GM12875 (cell line): ENCODE data around the gene MLIP.
"Not testable (repeated sequence)": the region's sequence is repeated elsewhere in the genome, so short reads cannot be mapped to it uniquely, and the experiment has no call there.

Experiments used
- H3K4me3 ChIP-seq: one replicate; pipeline ENCODE4 v1.5.1; 2011; ENCODE audit warnings: low read depth, low read length, control low read depth
- TF ChIP-seq, protein P1 (sequence below): IDR thresholded peaks from 2 replicates; pipeline ENCODE4 v1.5.1; 2011; ENCODE audit warnings: low read depth, mild to moderate bottlenecking, control low read depth, inconsistent platforms, low read length, moderate library complexity, borderline replicate concordance; ENCODE audit not compliant: insufficient read depth

Gene MLIP

DNA sequence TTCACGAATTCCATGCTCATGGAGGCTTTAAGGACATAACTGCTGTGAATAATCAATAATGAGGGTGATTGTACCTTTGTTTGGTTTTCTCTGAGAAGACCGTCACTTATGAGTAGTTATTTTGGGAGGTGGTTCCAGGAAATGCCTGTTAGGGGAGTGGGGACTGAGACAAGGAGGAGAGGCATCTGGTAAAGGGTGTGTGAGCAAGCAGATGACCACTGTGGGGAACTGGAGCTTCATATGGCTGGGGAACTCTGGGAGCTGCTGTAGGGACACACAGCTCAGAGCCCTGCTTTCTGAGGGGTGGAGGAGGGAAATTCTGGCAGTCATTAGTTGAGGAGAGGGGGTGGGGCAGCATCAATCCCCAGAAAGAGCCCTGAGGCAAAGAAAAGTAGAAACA is 125.7 kb downstream of the MLIP start:
- TF ChIP-seq, protein P1, sequence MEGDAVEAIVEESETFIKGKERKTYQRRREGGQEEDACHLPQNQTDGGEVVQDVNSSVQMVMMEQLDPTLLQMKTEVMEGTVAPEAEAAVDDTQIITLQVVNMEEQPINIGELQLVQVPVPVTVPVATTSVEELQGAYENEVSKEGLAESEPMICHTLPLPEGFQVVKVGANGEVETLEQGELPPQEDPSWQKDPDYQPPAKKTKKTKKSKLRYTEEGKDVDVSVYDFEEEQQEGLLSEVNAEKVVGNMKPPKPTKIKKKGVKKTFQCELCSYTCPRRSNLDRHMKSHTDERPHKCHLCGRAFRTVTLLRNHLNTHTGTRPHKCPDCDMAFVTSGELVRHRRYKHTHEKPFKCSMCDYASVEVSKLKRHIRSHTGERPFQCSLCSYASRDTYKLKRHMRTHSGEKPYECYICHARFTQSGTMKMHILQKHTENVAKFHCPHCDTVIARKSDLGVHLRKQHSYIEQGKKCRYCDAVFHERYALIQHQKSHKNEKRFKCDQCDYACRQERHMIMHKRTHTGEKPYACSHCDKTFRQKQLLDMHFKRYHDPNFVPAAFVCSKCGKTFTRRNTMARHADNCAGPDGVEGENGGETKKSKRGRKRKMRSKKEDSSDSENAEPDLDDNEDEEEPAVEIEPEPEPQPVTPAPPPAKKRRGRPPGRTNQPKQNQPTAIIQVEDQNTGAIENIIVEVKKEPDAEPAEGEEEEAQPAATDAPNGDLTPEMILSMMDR: no peak

DNA sequence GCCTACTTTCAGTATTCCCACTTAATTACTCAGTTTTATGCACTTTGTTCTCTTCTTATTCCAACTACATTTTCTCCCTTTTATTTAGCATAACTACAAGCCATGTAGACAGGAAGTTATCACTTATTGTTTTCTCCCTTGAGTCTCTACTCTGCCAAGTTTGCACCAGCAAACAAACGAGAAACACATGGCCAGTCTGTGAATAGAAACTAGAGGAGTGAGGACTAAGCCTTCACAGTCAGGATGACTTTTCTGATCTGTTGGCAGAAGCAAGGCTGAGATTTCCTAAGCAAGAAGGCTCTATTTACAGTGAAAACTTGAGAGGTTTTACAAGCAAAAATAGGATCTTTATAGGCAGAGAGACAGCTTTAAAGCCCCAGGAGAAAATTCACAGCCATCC is 127.2 kb downstream of the MLIP start:
- TF ChIP-seq, protein P1: no peak
- no peak overlapping the region for H3K4me3 ChIP-seq

More for the DNA sequence above, 125.7 kb downstream of the MLIP start:
- no peak overlapping the region for H3K4me3 ChIP-seq

DNA sequence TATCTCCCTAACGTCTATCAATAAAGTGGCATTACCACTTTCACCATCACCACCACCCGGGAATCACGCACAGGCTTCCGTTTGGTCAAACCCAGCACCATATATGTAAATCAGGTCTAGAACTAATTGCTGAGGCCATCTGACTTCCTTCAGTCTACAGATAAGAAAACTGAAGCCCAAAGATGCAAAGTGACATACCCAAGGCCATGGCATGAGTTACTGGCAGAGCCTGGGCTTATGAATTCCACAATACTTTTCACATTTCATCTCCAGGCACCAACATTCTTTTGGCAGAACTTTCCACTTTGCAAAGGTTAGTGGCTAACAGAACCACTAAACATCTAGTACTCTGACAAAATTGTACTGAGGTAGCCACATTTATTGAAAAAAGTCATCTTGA is 132.5 kb downstream of the MLIP start:
- TF ChIP-seq, protein P1: no peak
- no peak overlapping the region for H3K4me3 ChIP-seq

DNA sequence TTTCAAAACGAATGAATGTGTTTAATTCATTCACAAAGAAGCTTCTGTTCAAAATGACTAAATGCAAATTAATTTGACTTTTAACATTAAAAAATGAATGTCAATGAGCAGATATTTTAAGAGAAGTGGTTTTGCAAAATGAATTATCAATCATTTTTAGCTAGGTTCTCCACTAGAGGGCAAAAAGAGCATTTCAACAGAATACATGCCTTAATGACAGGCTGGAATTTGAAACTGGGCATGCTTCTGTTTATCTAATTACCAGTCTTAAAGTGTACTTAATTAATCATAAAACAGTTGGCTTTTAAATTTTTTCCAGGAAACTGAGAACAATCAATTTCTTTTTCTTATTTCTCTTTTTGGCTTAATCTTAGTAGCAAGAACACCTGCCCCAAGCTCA is 133.2 kb downstream of the MLIP start:
- TF ChIP-seq, protein P1: no peak
- H3K4me3 ChIP-seq: no peak overlapping the region

DNA sequence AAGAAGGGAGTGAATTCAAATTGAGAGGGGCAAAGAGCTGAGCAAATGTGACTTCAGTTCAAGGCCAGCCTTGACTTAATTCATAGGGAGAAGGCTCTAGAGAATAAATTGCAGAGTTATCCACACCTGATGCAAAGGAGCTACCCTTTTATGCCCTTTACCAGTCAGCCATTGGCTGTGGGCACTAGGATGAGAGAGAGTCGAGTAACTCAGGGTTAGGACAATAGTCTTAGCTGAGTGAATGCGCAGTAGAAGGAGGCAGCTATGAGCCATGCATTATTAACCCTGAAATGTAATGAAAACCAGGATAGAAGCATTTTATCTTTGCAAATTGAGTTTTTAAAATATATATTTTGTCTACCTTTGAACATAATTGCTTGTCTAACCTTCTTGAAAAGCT is 134.0 kb downstream of the MLIP start:
- TF ChIP-seq, protein P1: no peak
- no peak overlapping the region for H3K4me3 ChIP-seq

DNA sequence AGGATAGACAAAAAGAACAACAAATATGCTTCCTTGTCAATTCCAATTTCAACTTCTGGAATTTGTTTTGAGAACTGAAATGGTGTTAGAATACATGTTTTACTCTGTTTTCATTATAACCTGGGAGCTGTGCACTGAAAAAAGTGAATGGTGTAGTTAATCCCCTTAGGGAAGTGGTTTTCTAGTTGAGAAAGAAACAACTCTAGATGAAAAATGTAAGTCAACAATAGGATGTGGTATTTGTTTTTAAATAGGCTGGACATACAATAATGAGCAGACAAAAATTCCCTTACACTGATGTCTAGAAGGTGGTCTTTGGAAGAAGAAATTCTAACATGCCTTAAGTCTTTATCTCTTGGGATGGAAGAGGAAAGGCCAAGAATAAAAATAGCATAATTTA is 137.1 kb downstream of the MLIP start:
- H3K4me3 ChIP-seq: no peak overlapping the region
- TF ChIP-seq, protein P1: no peak

DNA sequence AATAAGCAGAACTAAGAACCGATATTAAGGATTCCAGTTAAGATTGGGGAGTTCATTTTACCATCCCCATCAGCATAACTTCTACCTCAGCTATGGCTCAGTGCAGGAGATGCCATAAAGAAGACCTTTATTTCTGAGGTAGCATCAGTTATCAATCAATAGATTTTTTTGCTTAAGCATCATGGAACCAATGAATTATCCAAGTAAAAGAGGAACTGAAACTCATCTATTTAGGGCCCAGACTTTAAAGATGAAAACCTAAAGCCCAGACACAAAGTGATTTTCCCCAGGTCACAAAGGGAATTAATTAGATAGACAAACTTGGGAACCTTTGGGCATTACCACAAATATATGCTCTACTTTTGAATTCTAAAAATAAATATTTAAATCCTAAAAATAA is 137.8 kb downstream of the MLIP start:
- no peak overlapping the region for H3K4me3 ChIP-seq
- TF ChIP-seq, protein P1: no peak

DNA sequence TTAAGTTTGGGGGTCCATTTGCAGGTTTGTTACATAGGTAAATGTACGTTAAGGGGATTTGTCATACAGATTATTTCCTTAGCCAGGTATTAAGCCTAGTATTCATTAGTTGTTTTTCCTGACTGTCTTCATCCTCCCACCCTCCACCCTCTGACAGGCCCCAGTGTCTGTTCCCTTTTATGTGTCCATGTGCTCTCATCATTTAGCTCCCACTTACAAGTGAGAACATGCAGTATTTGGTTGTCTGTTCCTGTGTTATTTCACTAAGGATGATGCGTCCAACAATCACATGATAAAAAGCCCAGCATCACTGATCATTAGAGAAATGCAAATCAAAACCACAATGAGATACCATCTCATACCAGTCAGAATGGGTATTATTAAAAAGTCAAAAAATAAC is 138.6 kb downstream of the MLIP start:
- not testable (repeated sequence) for H3K4me3 ChIP-seq
